Measurements from ENCODE around the gene SH3RF2.
A peak's percentile ranks its signal among the peaks of the same experiment; 100 is the strongest.

SH3RF2 gene

DNA sequence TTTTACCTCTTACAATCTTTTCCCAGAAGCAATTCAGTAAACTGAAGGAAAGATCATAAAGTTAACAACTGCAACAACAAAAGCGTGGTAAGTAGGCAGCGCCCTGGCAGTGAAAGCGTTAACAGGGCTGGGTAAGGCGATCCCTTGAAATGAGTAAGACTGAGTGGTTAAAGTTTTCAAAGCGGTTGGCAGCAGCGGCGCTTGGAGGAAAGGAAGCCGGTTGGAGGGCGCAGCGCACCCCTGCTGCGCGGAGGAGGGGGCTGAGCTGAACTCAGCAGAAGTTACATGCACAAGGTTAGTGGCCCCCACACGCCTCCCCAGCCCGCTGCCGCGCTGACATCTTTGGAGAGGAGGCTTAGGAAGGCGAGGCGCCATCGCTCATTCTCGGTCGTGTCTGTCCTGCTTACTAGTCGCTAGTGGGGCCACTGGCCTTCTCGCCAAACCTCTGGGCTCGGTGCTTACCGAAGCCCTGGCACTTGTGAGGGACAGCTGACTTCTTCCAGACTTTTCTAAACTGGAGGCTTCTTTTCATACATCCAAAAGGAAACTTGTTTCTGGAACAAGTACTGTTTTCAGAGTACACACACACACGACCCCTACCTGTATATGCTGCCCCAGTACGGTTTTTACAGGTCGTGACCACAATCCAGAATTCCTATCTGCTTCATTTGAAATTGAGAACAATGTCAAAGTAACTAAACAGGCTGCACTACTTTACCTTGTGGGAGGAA lies at the start of gene SH3RF2 (continued):
- TF ChIP-seq PBX3 (CRISPR knock-in tag; IDR thresholded peaks at IDR 0.05) (no peak), KLF7 (tag by site-specific recombination; IDR thresholded peaks at IDR 0.05; ENCODE audit: borderline replicate concordance) (peak; percentile 34; the same call in 1 of the 2 replicates), ZNF76 (tag by site-specific recombination; IDR thresholded peaks at IDR 0.05; ENCODE audit: borderline replicate concordance, low read depth) (peak; percentile 59; the same call in 1 of the 2 replicates), ZNF843 (tag by site-specific recombination; IDR thresholded peaks at IDR 0.05) (peak; percentile 70), ZNF138 (tag by site-specific recombination; IDR thresholded peaks at IDR 0.05; ENCODE audit: borderline replicate concordance) (no peak), ZNF202 (tag by site-specific recombination; IDR thresholded peaks at IDR 0.05; ENCODE audit: borderline replicate concordance) (no peak), ZNF488 (tag by site-specific recombination; IDR thresholded peaks at IDR 0.05) (no peak), KLF9 (tag by site-specific recombination; IDR thresholded peaks at IDR 0.05; ENCODE audit: low read depth) (peak; percentile 55; the same call in 1 of the 2 replicates), BCL6B (tag by site-specific recombination; IDR thresholded peaks at IDR 0.05) (no peak), ZNF837 (tag by site-specific recombination; IDR thresholded peaks at IDR 0.05) (no peak), YY1 (tag by site-specific recombination; IDR thresholded peaks at IDR 0.05) (no peak; the same call in 1 of the 2 replicates), ZXDB (tag by site-specific recombination; IDR thresholded peaks at IDR 0.05) (peak; percentile 89), GLIS1 (tag by site-specific recombination; IDR thresholded peaks at IDR 0.05) (peak; percentile 92), ZNF501 (tag by site-specific recombination; IDR thresholded peaks at IDR 0.05) (peak; percentile 84), MYNN (tag by site-specific recombination; IDR thresholded peaks at IDR 0.05; ENCODE audit: borderline replicate concordance) (no peak), SP2 (tag by site-specific recombination; IDR thresholded peaks at IDR 0.05) (peak; percentile 60), YY2 (tag by site-specific recombination; IDR thresholded peaks at IDR 0.05) (peak; percentile 71; the same call in 1 of the 2 replicates), GLIS2 (tag by site-specific recombination; IDR thresholded peaks at IDR 0.05) (peak; percentile 96), ZNF292 (tag by site-specific recombination; IDR thresholded peaks at IDR 0.05; ENCODE audit: borderline replicate concordance, low read depth) (no peak), ZFP69B (tag by site-specific recombination; IDR thresholded peaks at IDR 0.05) (peak; percentile 97), ZBTB20 (tag by site-specific recombination; IDR thresholded peaks at IDR 0.05) (no peak), SP3 (tag by site-specific recombination; IDR thresholded peaks at IDR 0.05) (peak; percentile 51), ZNF629 (tag by site-specific recombination; IDR thresholded peaks at IDR 0.05) (peak; percentile 78), ZNF645 (tag by site-specific recombination; IDR thresholded peaks at IDR 0.05) (no peak), ZEB2 (tag by site-specific recombination; IDR thresholded peaks at IDR 0.05) (peak; percentile 92), ZNF324 (tag by site-specific recombination; IDR thresholded peaks at IDR 0.05) (peak; percentile 80), ZFHX2 (tag by site-specific recombination; conservative IDR thresholded peaks at IDR 0.05) (peak; percentile 70), ZBTB8A (tag by site-specific recombination; IDR thresholded peaks at IDR 0.05) (peak; percentile 77), ZNF658 (tag by site-specific recombination; IDR thresholded peaks at IDR 0.05) (no peak)
- TF ChIP-seq, protein P1, sequence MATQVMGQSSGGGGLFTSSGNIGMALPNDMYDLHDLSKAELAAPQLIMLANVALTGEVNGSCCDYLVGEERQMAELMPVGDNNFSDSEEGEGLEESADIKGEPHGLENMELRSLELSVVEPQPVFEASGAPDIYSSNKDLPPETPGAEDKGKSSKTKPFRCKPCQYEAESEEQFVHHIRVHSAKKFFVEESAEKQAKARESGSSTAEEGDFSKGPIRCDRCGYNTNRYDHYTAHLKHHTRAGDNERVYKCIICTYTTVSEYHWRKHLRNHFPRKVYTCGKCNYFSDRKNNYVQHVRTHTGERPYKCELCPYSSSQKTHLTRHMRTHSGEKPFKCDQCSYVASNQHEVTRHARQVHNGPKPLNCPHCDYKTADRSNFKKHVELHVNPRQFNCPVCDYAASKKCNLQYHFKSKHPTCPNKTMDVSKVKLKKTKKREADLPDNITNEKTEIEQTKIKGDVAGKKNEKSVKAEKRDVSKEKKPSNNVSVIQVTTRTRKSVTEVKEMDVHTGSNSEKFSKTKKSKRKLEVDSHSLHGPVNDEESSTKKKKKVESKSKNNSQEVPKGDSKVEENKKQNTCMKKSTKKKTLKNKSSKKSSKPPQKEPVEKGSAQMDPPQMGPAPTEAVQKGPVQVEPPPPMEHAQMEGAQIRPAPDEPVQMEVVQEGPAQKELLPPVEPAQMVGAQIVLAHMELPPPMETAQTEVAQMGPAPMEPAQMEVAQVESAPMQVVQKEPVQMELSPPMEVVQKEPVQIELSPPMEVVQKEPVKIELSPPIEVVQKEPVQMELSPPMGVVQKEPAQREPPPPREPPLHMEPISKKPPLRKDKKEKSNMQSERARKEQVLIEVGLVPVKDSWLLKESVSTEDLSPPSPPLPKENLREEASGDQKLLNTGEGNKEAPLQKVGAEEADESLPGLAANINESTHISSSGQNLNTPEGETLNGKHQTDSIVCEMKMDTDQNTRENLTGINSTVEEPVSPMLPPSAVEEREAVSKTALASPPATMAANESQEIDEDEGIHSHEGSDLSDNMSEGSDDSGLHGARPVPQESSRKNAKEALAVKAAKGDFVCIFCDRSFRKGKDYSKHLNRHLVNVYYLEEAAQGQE (tag by site-specific recombination; IDR thresholded peaks at IDR 0.05): peak; percentile 53
- TF ChIP-seq, protein P2, sequence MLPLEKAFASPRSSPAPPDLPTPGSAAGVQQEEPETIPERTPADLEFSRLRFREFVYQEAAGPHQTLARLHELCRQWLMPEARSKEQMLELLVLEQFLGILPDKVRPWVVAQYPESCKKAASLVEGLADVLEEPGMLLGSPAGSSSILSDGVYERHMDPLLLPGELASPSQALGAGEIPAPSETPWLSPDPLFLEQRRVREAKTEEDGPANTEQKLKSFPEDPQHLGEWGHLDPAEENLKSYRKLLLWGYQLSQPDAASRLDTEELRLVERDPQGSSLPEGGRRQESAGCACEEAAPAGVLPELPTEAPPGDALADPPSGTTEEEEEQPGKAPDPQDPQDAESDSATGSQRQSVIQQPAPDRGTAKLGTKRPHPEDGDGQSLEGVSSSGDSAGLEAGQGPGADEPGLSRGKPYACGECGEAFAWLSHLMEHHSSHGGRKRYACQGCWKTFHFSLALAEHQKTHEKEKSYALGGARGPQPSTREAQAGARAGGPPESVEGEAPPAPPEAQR (tag by site-specific recombination; IDR thresholded peaks at IDR 0.05): no peak

Measured in HEK293 (cell line).